Measurements from ENCODE around the gene ME1.

GRCh38 chr6:83313882-83314281 lies 117.0 kb downstream of the ME1 start:
- no peak for TF ChIP-seq TEAD4 (IDR thresholded peaks at IDR 0.05)
- TF ChIP-seq RAD21 (IDR thresholded peaks at IDR 0.05; ENCODE audit: low read depth) = no peak
- no peak for TF ChIP-seq CEBPB (IDR thresholded peaks at IDR 0.05)
- no peak for TF ChIP-seq TAF1 (IDR thresholded peaks at IDR 0.05; ENCODE audit: low read depth)
- no peak for TF ChIP-seq REST (IDR thresholded peaks at IDR 0.05; ENCODE audit: low read depth)
